Hepatocyte (in vitro differentiated cells): Measurements from ENCODE around the gene MAGEB3.

Experiments
- CTCF ChIP-seq: fragments of 200-600 bp; sonication (generic); IDR thresholded peaks from 2 replicates; pipeline ENCODE4 v1.5.1; 2016; ENCODE audit warnings: antibody characterized with exemption, mild to moderate bottlenecking; ENCODE audit not compliant: poor library complexity
- EZH2phosphoT487 ChIP-seq: fragments of 200-600 bp; sonication (generic); IDR thresholded peaks from one replicate; pipeline ENCODE4 v1.6.1; 2018; ENCODE audit warnings: antibody characterized with exemption, mild to moderate bottlenecking, low read depth, moderate library complexity; ENCODE audit not compliant: unreplicated experiment, severe bottlenecking

GRCh38 chrX:30215357-30215843, 15.1 kb upstream of the MAGEB3 start, which contains the start of gene MAGEB2:
- no peak for TF ChIP-seq EZH2phosphoT487
- TF ChIP-seq CTCF, result no peak
